Heart right ventricle (tissue), 16 donors: ENCODE measurements around the gene LRRC75A. TPM values are rescaled to one million over a fixed set of nuclear protein-coding genes. Genes with fewer than 3 reads are reported as not detected.
"Not testable (repeated sequence)": the region's sequence is repeated elsewhere in the genome, so short reads cannot be mapped to it uniquely, and the experiment has no call there.

Source experiments
- ATAC-seq, 8 donors: fragments of 200-7000 bp; cut with Tn5 transposase; one replicate each; pipeline ENCODE4 v1.9.1; 2020; ENCODE audit warnings: mild to moderate bottlenecking in 8 of 8, moderate library complexity in 8 of 8, moderate number of reproducible peaks in 1 of 8
- DNase-seq, 2 donors: peaks; one replicate each; pipeline ENCODE4 v3.0.0-alpha.2; 2020
- H3K27ac ChIP-seq, 10 donors: fragments of 200-600 bp; sonication (generic) in 2 of 10; one replicate each; pipeline versions ENCODE4 v1.5.0 to v1.8.0; 2020 to 2022; ENCODE audit warnings: mild to moderate bottlenecking in 3 of 10
- H3K27me3 ChIP-seq, 7 donors: fragments of 200-600 bp; one replicate each; pipeline ENCODE4 v1.8.0; 2021 to 2022; ENCODE audit warnings: mild to moderate bottlenecking in 2 of 7
- H3K36me3 ChIP-seq, 9 donors: fragments of 200-600 bp; sonication (generic) in 1 of 9; one replicate each; pipeline versions ENCODE4 v1.5.0 to v1.8.0; 2020 to 2022; ENCODE audit warnings: mild to moderate bottlenecking in 2 of 9
- H3K4me1 ChIP-seq, 9 donors: fragments of 200-600 bp; sonication (generic) in 1 of 9; one replicate each; pipeline versions ENCODE4 v1.5.0 to v1.8.0; 2020 to 2022; ENCODE audit warnings: mild to moderate bottlenecking in 4 of 9
- H3K4me3 ChIP-seq, 10 donors: fragments of 200-600 bp; sonication (generic) in 2 of 10; one replicate each; pipeline versions ENCODE4 v1.5.0 to v1.8.0; 2020 to 2022; ENCODE audit warnings: mild to moderate bottlenecking in 7 of 10, moderate library complexity in 2 of 10
- H3K9me3 ChIP-seq, 11 donors: fragments of 200-600 bp in 10 of 11; sonication (generic) in 2 of 11; one replicate each; pipeline versions ENCODE4 v1.5.0 to v1.8.0; 2013 to 2022; ENCODE audit warnings: mild to moderate bottlenecking in 2 of 11, control low read depth in 1 of 11, moderate library complexity in 1 of 11
- CTCF ChIP-seq, 9 donors: fragments of 200-600 bp; sonication (generic) in 2 of 9; IDR thresholded peaks; one replicate each; pipeline versions ENCODE4 v1.5.0 to v1.8.0; 2021 to 2022; ENCODE audit warnings: antibody characterized with exemption in 9 of 9, mild to moderate bottlenecking in 5 of 9, moderate library complexity in 1 of 9
- WGBS, 2 donors: extraction: QIAGEN DNeasy Blood & Tissue Kit; methylation state at CpG; one replicate each; pipeline ENCODE4 v1.1.7; 2013; ENCODE audit warnings: inconsistent platforms in 1 of 2; 5-methylcytosine and 5-hydroxymethylcytosine counted together
- intact Hi-C, 10 donors: fragments of 100-400 bp; cut with DNase I; formaldehyde crosslinking; loops; one replicate each; pipeline versions ENCODE4 v1.11.1 to v1.14.2; 2022
- polyA plus RNA-seq, 2 donors: library from polyadenylated mRNA; stranded (reverse); fragments of 200-250 nt; gene quantifications; one replicate each; pipeline ENCODE4 v1.2.3, GENCODE V29; 2013
- total RNA-seq, 10 donors: library from RNA; stranded (reverse); fragmentation: NEBNext Ultra II Directional in 3 of 10; extraction: Animal tissue kit (Norgen Biotek cat#: 25700) in 3 of 10; gene quantifications; one replicate each; pipeline versions ENCODE4 v1.2.1 to v1.2.4, GENCODE V29; 2021 to 2023
- donor health status: Arrhythmogenic right ventricular cardiomyopathy.
- donor health status: ischemic (EF 13 %, LVEDD 7.1; RV severe dilation, severe dysfunction).
- donor health status: healthy with polysubstance abuse.
- donor health status: DM: no; HTN: yes; CAD: no.
- donor health status: DM: no; HTN: no; CAD: no.
- donor health status: ischemic (EF 25% LVEDD 6.9; RV normal size, moderate dysfunction).
- donor health status: ischemic (EF 25% LVEDD 5.7; RV mildly dilated, moderate dysfunction).
- donor health status: healthy.
- donor health status: DM: yes; HTN: yes; CAD: no.
- donor health status: Ischemic cardiomyopathy.
- donor health status: ischemic (EF 35%, LVEDD 5.7; RV mildly dilated, moderate dysfunction).
- donor health status: nonischemic (EF 11% LVEDD 7.7; RV severe dilation, severe dysfunction).
- donor health status: DM: yes; HTN: yes; CAD: no.
- donor health status: PGD.
- donor health status: ischemic (EF 29% LVEDD 5.4; RV normal size, mild dysfunction).
- donor health status: nonischemic (EF 23%, LVEDD 6.1; RV moderate dilation, normal function).

Gene LRRC75A
- total and polyA plus RNA-seq, 12 donors: 0.34 to 1.3 (median 0.58) TPM

- no peak for TF ChIP-seq CTCF (IDR thresholded peaks at IDR 0.05)
- Histone ChIP-seq H3K27me3 (peaks cover 0 to 19% (median 8%) of the 10 kb centered on the region in 7 donors), H3K27ac (no peak overlapping the region), H3K4me1 (peaks cover 0 to 2% (median 0%) of the 10 kb centered on the region in 9 donors), H3K9me3 (no peaks in the 10 kb centered on the region), H3K36me3 (no peaks in the 10 kb centered on the region), H3K4me3 (no peak overlapping the region)
- no peak for DNase-seq
- intact Hi-C loops: loop anchor here in 3 of 10 donors (10.0 kb wide), 3 partner anchors 55 to 465 kb away; no protein-coding TSS in a partner anchor
- WGBS, 2 donors: 74 to 75% methylated on average over 4 of the region's 4 CpGs
- no peak for ATAC-seq
These were observed 37.9 kb upstream of the LRRC75A start for GRCh38 chr17:16529906-16530305.

- ATAC-seq (no peak), DNase-seq (no peak)
- no peak overlapping the region for H3K27ac ChIP-seq
- no peaks in the 10 kb centered on the region for H3K4me1 ChIP-seq
- H3K9me3 ChIP-seq: no peaks in the 10 kb centered on the region
- intact Hi-C loops: loop anchor here in 1 of 10 donors (10.0 kb wide), 1 partner anchor 162 kb away; no protein-coding TSS in a partner anchor
- no peaks in the 10 kb centered on the region for H3K36me3 ChIP-seq
- WGBS, 2 donors: 68 to 82% methylated on average over 4 of the region's 4 CpGs
- peaks cover 0 to 19% (median 8%) of the 10 kb centered on the region in 7 donors for H3K27me3 ChIP-seq
- no peak overlapping the region for H3K4me3 ChIP-seq
- TF ChIP-seq CTCF (IDR thresholded peaks at IDR 0.05): no peak
These were observed 35.3 kb upstream of the LRRC75A start for GRCh38 chr17:16527298-16527697.

GRCh38 chr17:16525556-16525955 is 33.6 kb upstream of the LRRC75A start:
- H3K36me3 ChIP-seq, H3K27ac ChIP-seq, H3K4me3 ChIP-seq, H3K9me3 ChIP-seq, H3K4me1 ChIP-seq, ATAC-seq, DNase-seq: not testable (repeated sequence)
- H3K27me3 ChIP-seq: peaks cover 0 to 15% (median 0%) of the 10 kb centered on the region in 7 donors
- 87 to 89% methylated on average over 6 of the region's 6 CpGs for WGBS, 2 donors
- intact Hi-C loops: loop anchor here in 1 of 10 donors (10.0 kb wide), 1 partner anchor 161 kb away; no protein-coding TSS in a partner anchor

- intact Hi-C loops: loop anchor here (1.0 to 10.0 kb wide), 8 partner anchors 68 to 159 kb away; no protein-coding TSS in a partner anchor
- Histone ChIP-seq H3K27ac (no peak overlapping the region), H3K4me3 (no peak overlapping the region), H3K9me3 (no peaks in the 10 kb centered on the region), H3K4me1 (peaks cover 0 to 18% (median 10%) of the 10 kb centered on the region in 9 donors), H3K27me3 (peaks cover 0 to 4% (median 0%) of the 10 kb centered on the region in 7 donors), H3K36me3 (no peaks in the 10 kb centered on the region)
- peak; percentile 32 to 84 for DNase-seq
- WGBS, 2 donors: 29 to 36% methylated on average over 7 of the region's 7 CpGs
- TF ChIP-seq CTCF (IDR thresholded peaks at IDR 0.05): peak; percentile 83 to 95 (median 93)
- ATAC-seq: peak; percentile 87 to 95 (median 92)
These were observed 29.2 kb upstream of the LRRC75A start for GRCh38 chr17:16521070-16521727.

- H3K4me1 ChIP-seq: peaks cover 0 to 24% (median 12%) of the 10 kb centered on the region in 9 donors
- TF ChIP-seq CTCF (IDR thresholded peaks at IDR 0.05): no peak
- H3K9me3 ChIP-seq: no peaks in the 10 kb centered on the region
- no peak for ATAC-seq
- DNase-seq: no peak
- H3K36me3 ChIP-seq: no peaks in the 10 kb centered on the region
- intact Hi-C loops: loop anchor here in 3 of 10 donors (5.0 kb wide), 3 partner anchors 62 to 137 kb away; partner anchors contain the start of gene UBB (in 1 of the 3)
- no peak overlapping the region for H3K4me3 ChIP-seq
- H3K27me3 ChIP-seq: peaks cover 0 to 4% (median 0%) of the 10 kb centered on the region in 7 donors
- no peak overlapping the region for H3K27ac ChIP-seq
These were observed 27.0 kb upstream of the LRRC75A start for GRCh38 chr17:16519021-16519420.
